ENCODE results near the gene CRELD1. TPM values are rescaled to one million over a fixed set of nuclear protein-coding genes. Genes with fewer than 3 reads are reported as not detected.

CRELD1 gene
- total and polyA plus RNA-seq, 9 of the 15 experiments (the other 6 are each of a cell fraction or from before 2014, with no cell fraction given) = 3.3 to 25.8 (median 16.5) TPM

DNA sequence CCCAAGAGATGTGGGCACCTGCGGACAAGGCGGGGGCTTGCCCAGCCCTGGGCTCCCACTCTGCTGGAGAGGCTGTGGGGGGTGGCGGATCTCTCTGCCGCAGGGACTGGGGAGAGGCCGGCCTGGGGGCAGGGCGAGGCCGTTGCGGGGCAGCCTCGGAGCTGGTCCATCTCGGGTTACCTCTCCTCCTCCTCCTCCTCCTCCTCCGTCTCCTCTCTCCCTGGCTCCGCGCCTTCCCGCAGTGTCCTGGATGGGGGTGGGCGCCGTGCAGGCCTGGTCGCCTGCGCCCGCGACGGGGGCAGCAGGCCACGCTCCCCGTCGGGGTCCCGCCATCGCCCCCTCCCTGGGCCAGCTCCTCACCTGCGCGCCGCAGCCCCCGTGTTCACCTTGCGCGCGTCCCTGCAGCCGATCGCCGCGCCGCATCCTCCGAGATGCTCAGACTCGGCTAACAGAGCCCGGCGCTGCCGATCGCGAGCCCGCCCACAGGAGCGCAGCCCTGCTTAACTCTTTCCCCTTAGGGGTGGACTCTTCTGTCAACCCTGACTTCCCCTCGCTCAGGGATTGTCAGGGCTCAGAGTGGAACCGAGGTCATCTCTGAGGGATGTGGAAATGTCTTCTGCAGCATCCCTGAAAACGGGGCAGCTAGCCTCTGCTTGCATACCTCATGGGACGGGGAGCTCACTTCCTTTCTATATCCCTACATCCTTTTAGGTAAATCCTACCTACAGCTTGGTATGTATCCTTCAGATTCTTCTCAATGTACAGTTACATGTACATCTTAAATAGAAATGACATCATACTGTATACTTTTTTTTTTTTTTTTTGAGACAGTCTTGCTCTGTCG is 18.6 kb downstream of the CRELD1 start, which contains the start of gene PRRT3 (continued):
- TF ChIP-seq YY1 (IDR thresholded peaks at IDR 0.05; ENCODE audit: borderline replicate concordance in 1 of 3, control insufficient read depth in 1 of 3, extremely low read depth in 1 of 3, insufficient read depth in 3 of 3, insufficient read length in 1 of 3, insufficient replicate concordance in 2 of 3, low read depth in 1 of 3, low read length in 2 of 3) = no peak
- peak; percentile 35; the same call in 1 of the 2 replicates for TF ChIP-seq NBN (IDR thresholded peaks at IDR 0.05; ENCODE audit: low read depth)
- no peak for TF ChIP-seq ZNF408 (CRISPR knock-in tag; IDR thresholded peaks at IDR 0.05; ENCODE audit: low read depth)
- no peak for TF ChIP-seq KHSRP (IDR thresholded peaks at IDR 0.05)
- no peak; a peak in 1 of 4 replicates for TF ChIP-seq TEAD1 (CRISPR knock-in tag; IDR thresholded peaks at IDR 0.05)
- peak; percentile 70 for TF ChIP-seq RBM22 (IDR thresholded peaks at IDR 0.05; ENCODE audit: low read depth, low read length, poor library complexity, severe bottlenecking)
- no peak for TF ChIP-seq IFI16 (CRISPR knock-in tag; IDR thresholded peaks at IDR 0.05)
- no peak for TF ChIP-seq ZNF134 (CRISPR knock-in tag; conservative IDR thresholded peaks at IDR 0.05)
- no peak for TF ChIP-seq SREBF2 (CRISPR knock-in tag; IDR thresholded peaks at IDR 0.05)
- TF ChIP-seq ZNF444 (CRISPR knock-in tag; IDR thresholded peaks at IDR 0.05) = no peak
- 0 out of 2 replicates have a peak, but pooled peaks have one; percentile 25 for TF ChIP-seq NR2C2 (CRISPR knock-in tag; IDR thresholded peaks at IDR 0.05)
- TF ChIP-seq NR2C2 (tag; IDR thresholded peaks at IDR 0.05) = no peak
- peak; percentile 76 for TF ChIP-seq RB1 (IDR thresholded peaks at IDR 0.05; ENCODE audit: low read depth)
- TF ChIP-seq NEUROD1 (IDR thresholded peaks at IDR 0.05; ENCODE audit: borderline replicate concordance, low read depth, low read length, partially characterized antibody) = no peak
- TF ChIP-seq RCOR1 (IDR thresholded peaks at IDR 0.05; ENCODE audit: borderline replicate concordance in 1 of 2, low read depth in 2 of 2, low read length in 2 of 2) = peak in 1 of 2 experiments; percentile 87; a peak in 2 of 4 replicates
- TF ChIP-seq MXI1 (IDR thresholded peaks at IDR 0.05; ENCODE audit: low read depth, low read length) = no peak
- TF ChIP-seq PHF8 (IDR thresholded peaks at IDR 0.05; ENCODE audit: borderline replicate concordance, low read length) = peak; percentile 34; the same call in 1 of the 2 replicates
- TF ChIP-seq, protein P1, sequence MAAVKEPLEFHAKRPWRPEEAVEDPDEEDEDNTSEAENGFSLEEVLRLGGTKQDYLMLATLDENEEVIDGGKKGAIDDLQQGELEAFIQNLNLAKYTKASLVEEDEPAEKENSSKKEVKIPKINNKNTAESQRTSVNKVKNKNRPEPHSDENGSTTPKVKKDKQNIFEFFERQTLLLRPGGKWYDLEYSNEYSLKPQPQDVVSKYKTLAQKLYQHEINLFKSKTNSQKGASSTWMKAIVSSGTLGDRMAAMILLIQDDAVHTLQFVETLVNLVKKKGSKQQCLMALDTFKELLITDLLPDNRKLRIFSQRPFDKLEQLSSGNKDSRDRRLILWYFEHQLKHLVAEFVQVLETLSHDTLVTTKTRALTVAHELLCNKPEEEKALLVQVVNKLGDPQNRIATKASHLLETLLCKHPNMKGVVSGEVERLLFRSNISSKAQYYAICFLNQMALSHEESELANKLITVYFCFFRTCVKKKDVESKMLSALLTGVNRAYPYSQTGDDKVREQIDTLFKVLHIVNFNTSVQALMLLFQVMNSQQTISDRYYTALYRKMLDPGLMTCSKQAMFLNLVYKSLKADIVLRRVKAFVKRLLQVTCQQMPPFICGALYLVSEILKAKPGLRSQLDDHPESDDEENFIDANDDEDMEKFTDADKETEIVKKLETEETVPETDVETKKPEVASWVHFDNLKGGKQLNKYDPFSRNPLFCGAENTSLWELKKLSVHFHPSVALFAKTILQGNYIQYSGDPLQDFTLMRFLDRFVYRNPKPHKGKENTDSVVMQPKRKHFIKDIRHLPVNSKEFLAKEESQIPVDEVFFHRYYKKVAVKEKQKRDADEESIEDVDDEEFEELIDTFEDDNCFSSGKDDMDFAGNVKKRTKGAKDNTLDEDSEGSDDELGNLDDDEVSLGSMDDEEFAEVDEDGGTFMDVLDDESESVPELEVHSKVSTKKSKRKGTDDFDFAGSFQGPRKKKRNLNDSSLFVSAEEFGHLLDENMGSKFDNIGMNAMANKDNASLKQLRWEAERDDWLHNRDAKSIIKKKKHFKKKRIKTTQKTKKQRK (IDR thresholded peaks at IDR 0.05; ENCODE audit: borderline replicate concordance, low read depth, low read length) = no peak
- no peak for TF ChIP-seq CBX2 (IDR thresholded peaks at IDR 0.05; ENCODE audit: insufficient read depth, low read length, poor library complexity, severe bottlenecking)
- TF ChIP-seq RUNX1 (IDR thresholded peaks at IDR 0.05; ENCODE audit: low read depth) = 0 out of 2 replicates have a peak, but pooled peaks have one; percentile 10
- peak; percentile 66; the same call in 1 of the 2 replicates for TF ChIP-seq L3MBTL2 (IDR thresholded peaks at IDR 0.05)
- TF ChIP-seq ARHGAP35 (IDR thresholded peaks at IDR 0.05; ENCODE audit: partially characterized antibody) = no peak
- no peak for TF ChIP-seq SRSF9 (IDR thresholded peaks at IDR 0.05; ENCODE audit: borderline replicate concordance, low read depth, low read length)
- TF ChIP-seq RBM17 (IDR thresholded peaks at IDR 0.05; ENCODE audit: borderline replicate concordance, low read depth, low read length) = no peak
